GM19328 (cell line): Measurements from ENCODE around the gene YBEY.
A peak's percentile ranks its signal among the peaks of the same experiment; 100 is the strongest.
"Not testable (repeated sequence)": the region's sequence is repeated elsewhere in the genome, so short reads cannot be mapped to it uniquely, and the experiment has no call there.

Source experiments
- ATAC-seq: cut with Tn5 transposase; IDR thresholded peaks from one replicate; pipeline ENCODE4 v1.9.1; 2021; ENCODE audit warnings: mild to moderate bottlenecking, moderate library complexity; ENCODE audit not compliant: unreplicated experiment

Gene YBEY

DNA sequence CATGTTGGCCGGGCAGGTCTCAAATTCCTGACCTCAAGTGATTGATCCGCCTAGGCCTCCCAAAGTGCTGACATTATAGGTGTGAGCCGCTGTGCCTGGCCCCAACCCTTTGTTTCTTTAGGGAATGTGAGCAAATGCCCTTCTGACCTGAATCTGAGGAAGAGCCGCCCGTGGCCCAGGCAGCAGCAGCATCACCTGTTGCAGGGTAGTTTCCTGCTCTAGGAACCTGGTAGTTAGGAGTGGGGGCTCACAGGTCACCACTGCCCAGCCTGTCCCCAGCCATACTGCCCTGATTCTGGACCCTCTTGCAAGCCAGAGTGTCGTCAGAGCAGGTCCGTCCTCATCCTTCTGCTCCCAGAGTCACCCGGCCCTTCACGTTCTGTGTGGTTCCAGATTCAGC, 13.0 kb downstream of the YBEY start:
- ATAC-seq: no peak

DNA sequence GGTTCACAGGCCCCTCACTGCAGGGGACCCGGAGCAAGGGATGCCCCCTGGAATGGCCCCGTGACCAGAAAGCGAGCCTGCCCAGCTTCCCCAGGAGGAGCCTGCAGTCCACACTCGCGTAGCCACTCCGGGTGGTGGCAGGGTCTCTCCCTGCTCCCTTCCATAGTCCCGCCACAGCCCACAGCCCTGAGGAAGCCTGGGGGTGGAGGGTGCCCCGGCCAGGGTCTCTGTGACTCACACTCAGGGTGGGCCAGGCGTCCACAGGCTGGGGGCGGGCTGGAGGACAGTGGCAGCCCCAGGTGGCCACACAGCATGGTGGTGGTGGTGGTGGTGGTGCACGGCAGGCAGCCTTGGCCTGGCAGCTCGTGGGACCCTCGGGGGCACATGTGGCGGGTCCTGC, 15.6 kb downstream of the YBEY start:
- no peak for ATAC-seq

DNA sequence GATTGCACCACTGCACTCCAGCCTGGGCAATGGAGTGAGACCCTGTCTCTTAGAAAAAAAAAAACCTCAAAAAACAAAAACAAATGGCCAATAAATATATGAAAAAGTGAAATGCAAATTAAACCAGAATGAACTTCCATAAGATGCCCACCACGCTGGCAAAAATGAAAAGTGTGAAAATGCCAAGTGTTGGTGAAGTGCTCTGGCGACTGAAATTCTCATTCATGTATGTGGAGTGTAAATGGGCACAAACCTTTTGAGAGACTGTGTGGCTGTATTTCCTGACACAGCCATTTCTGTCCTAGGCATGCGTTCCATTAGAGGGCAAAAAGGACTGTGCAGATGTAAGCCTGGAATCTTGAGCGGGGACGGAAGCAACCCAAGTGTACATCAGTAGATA, 18.3 kb downstream of the YBEY start:
- no peak for ATAC-seq

DNA sequence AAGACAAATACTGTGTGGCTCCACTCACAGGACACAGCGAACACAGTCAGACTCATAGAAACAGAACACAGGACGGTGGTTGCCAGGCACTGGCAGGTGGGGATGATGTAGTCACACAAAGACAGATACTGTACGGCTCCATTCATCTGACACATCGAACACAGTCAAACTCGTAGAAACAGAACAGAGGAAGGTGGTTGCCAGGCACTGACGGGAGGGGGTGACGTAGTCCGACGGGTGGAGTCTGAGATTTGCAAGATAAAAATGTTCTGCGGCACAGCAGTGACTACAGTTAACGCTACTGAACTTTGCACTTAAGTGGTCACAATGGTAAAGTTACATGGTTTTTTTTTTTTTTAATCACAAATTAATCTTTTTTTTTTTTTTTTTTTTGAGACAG, 18.8 kb downstream of the YBEY start:
- ATAC-seq: no peak

DNA sequence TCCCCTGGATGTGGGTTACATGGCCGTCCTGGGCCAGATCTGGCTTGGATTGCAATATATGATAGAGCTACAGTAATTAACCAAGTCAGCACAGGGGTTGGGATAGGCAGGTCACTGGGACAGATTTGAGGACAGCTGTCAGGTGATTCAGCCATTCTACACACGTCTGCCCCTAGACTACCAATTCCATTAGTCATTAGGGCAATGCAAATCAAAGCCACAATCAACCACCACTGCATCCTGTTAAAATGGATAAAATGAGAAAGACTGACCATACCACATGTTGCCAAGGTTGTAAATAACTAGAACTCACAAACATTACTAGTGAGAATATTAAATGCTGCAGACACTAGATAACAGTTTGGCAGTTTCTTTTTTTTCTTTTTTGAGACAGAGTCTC, 21.5 kb downstream of the YBEY start:
- no peak for ATAC-seq

DNA sequence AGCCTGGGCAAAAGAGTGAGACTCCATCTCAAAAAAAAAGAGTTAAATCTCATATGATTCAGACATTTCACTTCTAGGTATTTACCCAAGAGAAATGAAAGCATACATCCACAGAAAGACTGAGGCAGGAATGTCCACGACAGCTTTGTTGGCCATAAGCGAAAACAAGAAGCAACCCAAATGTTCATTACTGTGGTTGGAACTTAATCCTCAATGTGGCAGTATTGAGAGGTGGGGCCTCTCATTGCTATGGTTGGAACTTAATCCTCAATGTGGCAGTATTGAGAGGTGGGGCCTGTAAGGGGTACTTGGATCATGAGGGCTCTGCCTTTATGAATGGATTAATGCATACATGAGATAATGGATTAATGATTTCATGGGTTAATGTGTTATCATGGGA, 22.3 kb downstream of the YBEY start:
- no peak for ATAC-seq

DNA sequence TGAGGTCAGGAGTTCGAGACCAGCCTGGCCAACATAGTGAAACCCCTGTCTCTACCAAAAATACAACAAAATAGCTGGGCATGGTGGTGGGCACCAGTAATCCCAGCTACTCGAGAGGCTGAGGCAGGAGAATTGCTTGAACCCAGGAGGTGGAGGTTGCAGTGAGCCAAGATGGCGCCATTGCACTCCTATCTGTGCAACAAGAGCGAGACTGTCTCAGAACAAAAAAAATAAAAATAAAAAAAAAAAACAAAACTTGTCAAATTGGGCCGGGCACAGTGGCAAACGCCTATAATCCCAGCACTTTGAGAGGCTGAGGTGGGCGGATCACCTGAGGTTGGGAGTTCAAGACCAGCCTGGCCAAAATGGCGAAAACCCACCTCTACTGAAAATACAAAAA, 24.1 kb downstream of the YBEY start:
- ATAC-seq: not testable (repeated sequence)

DNA sequence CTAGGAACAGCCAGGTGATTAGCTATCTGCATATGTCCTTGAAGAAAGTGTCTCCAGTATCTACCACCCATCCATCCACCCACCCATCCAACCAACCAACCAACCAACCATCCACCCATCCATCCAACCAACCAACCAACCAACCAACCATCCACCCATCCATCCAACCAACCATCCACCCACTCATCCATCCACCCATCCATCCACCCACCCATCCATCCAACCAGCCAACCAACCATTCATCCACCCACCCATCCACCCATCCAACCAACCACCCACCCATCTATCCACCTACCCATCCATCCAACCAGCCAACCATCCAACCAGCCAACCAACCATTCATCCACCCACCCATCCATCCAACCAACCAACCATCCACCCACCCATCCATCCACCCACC, 25.4 kb downstream of the YBEY start:
- no peak for ATAC-seq

DNA sequence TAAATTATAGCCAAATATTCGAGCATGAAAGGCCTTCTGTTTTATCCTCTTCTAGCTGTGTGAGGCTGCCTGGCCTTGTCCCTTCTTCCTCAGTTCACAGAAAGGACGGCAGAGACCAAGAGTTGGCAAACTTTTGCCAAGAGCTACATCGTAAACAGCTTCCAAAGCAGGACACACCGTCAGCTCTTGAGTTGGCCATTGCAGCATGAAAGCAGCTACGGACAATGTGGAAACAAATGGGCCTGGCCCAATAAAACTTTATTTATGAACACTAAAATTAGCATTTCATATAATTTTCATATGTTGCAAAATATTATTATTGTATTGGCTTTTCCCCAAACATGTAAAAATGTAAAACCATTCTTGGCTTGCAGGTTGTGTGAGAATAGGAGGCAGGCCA, 26.8 kb downstream of the YBEY start:
- no peak for ATAC-seq

DNA sequence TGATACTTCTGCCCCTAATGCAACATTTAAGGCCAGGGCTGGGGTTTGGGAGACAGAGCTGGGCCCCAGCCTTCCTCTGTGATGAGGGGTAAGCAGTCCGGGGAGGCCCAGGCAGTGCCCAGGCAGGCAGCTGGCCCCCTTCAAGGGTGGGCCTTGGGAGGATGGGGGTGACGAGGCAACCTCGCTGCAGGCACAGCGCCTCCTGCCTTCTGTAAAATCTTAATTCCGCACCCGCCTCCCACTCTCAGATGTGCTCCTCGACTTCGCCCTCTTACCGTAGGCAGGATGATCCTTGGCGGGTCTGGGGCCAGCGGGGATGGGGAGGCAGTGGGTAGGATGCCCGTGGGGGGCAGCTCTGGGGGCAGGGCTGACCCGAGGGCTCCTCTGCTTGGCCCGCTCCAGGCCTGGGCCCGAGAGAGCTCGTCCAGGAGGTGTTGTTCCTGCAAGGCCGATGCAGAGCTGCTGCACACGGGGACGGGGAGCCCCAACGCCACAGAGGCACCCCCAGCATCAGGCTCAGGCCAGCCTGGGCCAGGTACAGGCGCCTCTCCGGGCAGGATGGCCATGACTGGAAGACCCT, 28.4 kb downstream of the YBEY start:
- no peak for ATAC-seq

DNA sequence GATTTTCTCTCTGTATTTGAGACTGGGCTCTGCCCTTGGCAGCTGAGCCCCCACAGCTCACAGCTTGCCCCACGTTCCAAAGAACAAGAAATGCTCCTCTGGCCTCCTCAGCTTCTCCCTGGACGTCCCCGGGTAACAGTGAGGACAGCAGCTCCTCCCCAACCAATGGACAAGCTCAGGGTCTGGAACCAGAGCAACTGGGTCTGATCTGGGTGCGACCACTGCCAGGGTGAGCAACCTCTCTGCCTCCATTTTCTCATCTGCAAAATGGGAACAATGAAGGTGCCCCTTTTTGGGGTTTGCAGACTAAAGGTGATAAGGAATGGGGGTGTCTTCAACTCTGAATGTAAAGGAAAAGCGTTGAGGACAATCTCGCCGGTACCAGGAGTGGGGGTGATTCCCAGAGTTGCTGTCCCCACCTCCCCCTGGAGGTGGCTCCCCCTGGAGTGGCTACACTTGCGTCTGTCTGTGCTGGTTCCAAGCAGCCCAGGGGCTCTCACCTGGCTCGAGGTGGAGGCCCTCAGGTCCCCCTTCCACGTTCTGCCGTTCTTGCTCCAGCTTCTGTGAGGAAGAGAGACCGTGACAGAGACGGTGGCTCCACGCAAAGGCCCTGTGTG, 30.7 kb downstream of the YBEY start:
- no peak for ATAC-seq

DNA sequence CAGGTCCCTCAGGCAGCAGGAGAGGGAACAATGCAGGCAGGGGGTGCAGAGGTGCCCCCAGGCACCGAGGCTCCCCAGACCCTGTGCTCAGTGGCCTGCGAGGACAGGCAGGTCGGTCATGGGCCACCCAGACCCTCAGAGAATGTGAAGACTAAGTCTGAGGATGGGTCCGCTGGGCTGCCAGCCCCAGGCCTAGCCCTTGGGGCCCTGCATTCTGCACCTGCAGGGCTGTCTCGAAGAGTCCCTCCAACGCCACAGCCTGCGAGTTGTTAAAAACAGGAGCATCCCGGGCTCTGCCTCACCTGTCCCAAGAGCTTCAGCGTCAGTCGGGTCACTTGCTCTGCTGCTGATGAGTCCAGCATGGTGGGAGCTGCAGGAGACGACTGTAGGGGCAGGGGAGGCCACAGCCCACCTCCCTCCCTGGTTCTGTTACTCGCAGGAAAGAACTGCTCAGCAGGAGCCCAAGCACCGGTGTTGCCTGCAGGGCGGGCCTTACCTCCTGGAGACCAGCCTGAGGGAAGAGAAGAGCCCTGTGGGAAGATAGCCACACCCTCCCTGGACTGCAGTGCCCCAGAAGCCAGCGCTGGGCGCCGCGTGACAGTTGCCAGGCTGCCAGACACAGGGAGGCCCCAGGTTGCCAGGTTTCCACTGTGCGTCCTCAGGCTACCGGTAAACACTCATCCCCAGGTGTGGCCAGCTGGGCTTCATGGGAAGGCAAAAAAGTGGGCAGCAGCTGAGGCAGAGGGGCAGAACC, 31.7 kb downstream of the YBEY start:
- ATAC-seq: no peak

DNA sequence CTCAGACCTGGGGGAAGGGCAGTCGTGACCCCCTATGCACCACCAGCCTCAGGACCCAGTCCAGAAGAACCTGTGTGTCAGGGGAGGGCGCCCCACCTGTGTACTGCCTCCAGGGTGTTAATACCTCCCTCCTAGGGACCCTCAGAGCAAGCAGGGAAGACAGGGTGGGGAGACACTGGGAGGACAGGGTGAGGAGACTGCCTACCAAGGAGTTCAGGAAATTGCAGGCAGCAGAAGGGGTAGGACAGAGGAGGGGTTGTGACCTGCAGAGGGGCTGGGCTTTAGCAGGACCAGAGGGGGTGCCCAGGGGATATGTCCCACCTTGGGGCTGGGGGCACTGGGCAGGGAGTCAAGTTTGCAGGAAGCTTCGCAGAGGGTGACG, 32.3 kb downstream of the YBEY start:
- ATAC-seq: no peak

DNA sequence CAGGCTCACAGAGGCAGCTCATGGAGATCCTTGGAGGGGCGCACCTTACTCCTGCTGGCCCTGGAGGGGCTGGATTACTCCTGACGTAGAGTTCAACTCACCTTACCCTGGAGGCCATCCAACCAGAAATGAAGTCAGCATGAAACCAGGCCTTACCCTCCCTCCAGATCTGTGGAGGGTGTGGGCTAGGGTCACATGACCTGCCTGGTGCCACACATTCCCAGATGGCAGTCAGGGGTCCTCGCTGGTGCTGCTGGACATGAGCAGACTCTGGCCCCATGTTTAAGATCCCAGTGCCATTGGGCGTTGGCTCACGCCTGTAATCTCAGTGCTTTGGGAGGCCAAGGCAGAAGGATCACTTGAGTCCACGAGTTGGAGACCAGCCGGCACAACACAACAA, 33.0 kb downstream of the YBEY start:
- ATAC-seq: no peak

DNA sequence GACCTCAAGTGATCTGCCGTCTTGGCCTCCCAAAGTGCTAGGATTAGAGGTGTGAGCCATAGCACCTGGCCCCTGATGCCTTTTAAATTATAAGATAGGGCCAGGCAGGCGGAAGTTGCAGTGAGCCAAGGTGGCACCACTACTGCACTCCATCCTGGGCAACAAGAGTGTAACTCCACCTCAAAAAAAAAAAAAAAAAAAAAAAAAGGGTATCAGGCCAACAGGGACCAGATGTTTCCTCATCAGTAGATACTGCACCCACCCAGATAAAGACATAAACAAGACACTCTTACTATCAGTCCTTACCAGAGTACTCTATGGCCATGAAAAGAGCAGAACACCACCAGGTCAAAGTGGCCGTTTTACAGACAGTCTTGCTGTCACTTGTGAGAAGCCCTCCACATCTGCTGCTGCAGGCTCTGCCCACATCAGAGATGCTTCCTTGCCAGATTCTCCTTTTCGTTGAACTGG, 34.2 kb downstream of the YBEY start:
- no peak for ATAC-seq

DNA sequence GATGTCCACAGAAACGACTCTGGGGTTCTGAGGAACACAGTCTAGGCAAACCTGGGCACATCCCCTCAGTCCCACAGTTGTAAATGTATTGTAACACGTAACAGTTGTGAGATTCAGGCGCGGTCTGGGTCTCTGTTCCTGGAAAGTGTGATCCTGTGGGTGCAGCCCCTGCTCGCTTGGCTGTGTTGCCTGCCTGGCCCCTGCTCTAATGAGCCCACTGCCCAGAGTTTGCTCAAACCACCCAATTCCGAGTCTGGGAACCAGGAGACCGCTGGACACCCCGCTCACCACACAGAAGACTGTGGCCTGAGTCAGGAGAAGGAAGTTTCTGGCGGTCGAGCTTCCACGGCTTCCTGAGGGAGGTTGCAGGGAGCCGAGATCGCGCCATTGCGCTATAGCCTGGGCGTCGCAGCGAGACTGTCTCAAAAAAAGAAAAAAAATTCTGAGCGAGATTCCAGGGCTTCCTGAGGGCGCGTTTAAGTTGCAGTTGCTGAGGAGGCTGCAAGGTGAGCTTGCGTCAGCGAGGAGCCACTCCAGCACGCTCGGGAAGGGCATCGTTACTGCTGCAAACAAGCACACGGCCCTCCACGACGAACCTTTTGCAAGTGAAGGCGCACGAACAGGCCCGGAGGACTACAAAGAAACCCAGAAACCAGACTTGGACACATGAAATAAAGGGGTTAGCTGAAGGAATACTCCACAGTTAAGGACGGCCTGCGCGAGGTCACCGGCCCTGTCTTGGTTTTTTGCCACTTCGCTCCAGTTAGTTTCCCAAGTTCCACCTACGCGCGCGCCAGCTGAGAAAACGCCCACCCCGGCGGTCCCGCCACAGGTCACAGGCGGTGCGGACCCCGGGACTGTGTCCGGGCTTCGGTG, 36.4 kb downstream of the YBEY start:
- no peak for ATAC-seq

DNA sequence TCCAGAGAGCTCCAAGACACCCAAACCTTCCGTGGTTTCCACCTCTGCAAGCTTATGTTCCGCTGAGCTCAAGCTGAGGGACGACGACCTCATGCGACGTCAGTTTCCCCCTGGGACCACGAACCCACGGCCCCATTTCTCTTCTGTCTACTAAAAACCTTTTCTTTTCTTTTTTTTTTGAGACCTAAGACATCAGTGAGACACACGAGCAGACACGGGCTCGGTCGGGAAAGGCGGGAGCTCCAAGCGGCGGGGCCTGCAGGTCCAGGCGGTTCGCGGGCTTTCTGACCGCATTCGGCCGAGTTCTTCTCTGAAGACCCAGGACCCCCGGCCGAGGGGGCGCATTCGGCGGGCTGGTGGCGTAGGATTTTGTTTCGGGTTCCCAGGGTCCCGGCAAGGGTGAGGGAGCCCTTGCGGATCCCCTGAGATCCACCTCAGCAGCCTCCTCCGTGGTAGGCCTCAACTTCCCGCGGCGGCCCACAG, 37.1 kb downstream of the YBEY start:
- no peak for ATAC-seq

DNA sequence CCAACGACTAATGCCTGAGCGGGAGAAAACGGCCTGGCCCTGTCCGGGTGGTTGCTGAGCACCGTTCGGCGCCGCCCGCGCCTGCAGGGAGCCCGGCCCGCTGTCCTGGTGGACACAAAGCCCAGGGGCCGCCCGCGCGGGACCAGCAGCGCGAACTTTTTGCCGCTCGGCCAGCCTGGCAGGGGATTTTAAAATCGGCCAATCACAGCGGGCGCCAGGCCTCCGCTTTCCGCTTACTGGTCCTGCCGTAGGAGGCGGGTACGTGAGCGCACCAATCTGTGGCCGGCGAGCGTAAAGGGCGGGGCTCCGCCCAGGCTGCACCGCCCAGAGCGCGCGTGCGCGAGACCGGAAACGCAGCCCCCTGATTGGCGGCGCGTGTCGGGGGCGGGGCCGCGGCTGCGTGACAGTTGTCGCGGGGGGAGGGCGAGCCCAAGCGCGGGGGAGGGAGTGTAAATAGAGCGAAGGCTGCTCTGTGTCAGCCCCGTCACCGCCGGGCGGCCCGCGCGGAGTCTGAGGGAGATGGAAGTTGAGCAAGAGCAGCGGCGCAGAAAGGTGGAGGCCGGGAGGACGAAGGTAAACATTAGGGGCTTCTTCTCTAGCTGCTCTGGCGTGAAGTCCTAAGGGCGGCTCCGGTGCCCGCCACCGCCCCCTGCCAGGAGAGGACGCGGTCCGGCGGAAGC, 37.7 kb downstream of the YBEY start, which contains the start of the genes C21orf58 and PCNT:
TSS of gene C21orf58 (minus strand) at position 161 of the 680 bp plus-strand sequence. CDS start 1,132 bp downstream, outside the sequence.
TSS of gene PCNT (plus strand) at position 447 of the 680 bp plus-strand sequence. CDS start at position 520, 73 bp downstream.
- peak; percentile 65 for ATAC-seq

DNA sequence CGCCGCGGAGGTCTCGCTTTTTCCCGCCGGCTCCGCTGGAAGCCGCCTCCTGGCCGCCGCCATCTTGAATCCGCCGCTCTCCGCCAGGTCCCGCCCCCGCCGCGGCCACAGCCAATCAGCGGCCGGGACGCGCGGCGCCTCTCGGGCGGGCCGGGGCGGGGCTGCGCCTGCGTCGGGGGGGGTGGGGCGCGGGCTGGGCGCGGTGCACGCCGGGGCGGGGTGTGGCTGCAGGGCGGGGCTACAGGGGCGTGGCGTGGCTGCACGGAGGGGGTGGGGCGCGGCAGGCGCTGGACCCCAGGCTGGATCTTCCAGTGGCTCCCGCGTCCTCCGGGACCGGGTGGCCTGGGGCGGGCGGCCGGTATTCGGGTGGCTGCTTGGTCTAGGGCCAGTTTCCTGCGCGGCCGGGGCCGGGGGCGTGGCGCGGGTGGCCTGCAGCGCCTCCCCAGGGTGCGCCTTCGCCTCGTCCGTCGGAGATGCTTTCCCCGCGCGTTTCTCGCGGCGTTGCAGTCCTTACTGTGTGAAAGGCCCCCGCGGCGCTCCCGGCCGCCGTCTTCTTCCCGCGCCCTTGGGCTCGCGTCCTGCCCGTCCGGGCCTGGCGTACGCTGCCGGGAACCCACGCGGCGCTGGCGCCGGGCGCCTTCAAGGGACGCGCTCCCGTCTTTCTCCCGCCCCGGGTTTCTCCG, 38.4 kb downstream of the YBEY start:
- peak; percentile 61 for ATAC-seq
